Activated naive CD8-positive, alpha-beta T cell treated with anti-CD3 and anti-CD28 coated beads for 36 hours (primary cell): Measurements from ENCODE around the gene VPS13D. TPM values are rescaled to one million over a fixed set of nuclear protein-coding genes. Genes with fewer than 3 reads are reported as not detected.

Experiments used
- DNase-seq: peaks from one replicate; pipeline ENCODE4 v3.0.0; 2021
- H3K27ac Mint-ChIP-seq: one replicate; pipeline ENCODE4 v1.8.0; 2022; ENCODE audit warnings: mild to moderate bottlenecking, moderate library complexity, mixed read lengths
- H3K27me3 Mint-ChIP-seq: one replicate; pipeline ENCODE4 v1.8.0; 2022; ENCODE audit warnings: mild to moderate bottlenecking, mixed read lengths
- H3K36me3 Mint-ChIP-seq: one replicate; pipeline ENCODE4 v1.8.0; 2021; ENCODE audit warnings: mild to moderate bottlenecking, mixed read lengths
- H3K4me1 Mint-ChIP-seq: one replicate; pipeline ENCODE4 v1.8.0; 2021; ENCODE audit warnings: mixed read lengths
- H3K4me3 Mint-ChIP-seq: one replicate; pipeline ENCODE4 v1.8.0; 2022; ENCODE audit warnings: mild to moderate bottlenecking, moderate library complexity, mixed read lengths
- H3K9me3 Mint-ChIP-seq: one replicate; pipeline ENCODE4 v1.8.0; 2022; ENCODE audit warnings: mixed read lengths
- total RNA-seq, 2 experiments: library from RNA; stranded (reverse); gene quantifications; one replicate each; pipeline ENCODE4 v1.2.3, GENCODE V29; 2021

Gene VPS13D
- total RNA-seq, 2 experiments from 2014 or later, result 27.7 to 29.1 TPM

- no peaks in the 10 kb centered on the region for H3K27me3 Mint-ChIP-seq
- DNase-seq, result no peak
- H3K4me3 Mint-ChIP-seq, result no peak overlapping the region
- no peak overlapping the region for H3K27ac Mint-ChIP-seq
- peaks cover 7% of the 10 kb centered on the region for H3K4me1 Mint-ChIP-seq
- H3K9me3 Mint-ChIP-seq, result no peaks in the 10 kb centered on the region
- peaks cover 7% of the 10 kb centered on the region for H3K36me3 Mint-ChIP-seq
Observed at GRCh38 chr1:12244078-12244477, 14.2 kb downstream of the VPS13D start.

GRCh38 chr1:12244585-12244984 lies 14.8 kb downstream of the VPS13D start:
- Mint-ChIP-seq H3K4me1 (peaks cover 5% of the 10 kb centered on the region), H3K27me3 (no peaks in the 10 kb centered on the region), H3K36me3 (peaks cover 11% of the 10 kb centered on the region), H3K4me3 (no peak overlapping the region), H3K27ac (no peak overlapping the region), H3K9me3 (no peaks in the 10 kb centered on the region)
- no peak for DNase-seq

GRCh38 chr1:12245116-12245515 lies 15.3 kb downstream of the VPS13D start:
- no peaks in the 10 kb centered on the region for H3K27me3 Mint-ChIP-seq
- H3K9me3 Mint-ChIP-seq, result no peaks in the 10 kb centered on the region
- H3K4me1 Mint-ChIP-seq, result peaks cover 3% of the 10 kb centered on the region
- no peak overlapping the region for H3K27ac Mint-ChIP-seq
- no peak for DNase-seq
- peaks cover 13% of the 10 kb centered on the region for H3K36me3 Mint-ChIP-seq
- no peak overlapping the region for H3K4me3 Mint-ChIP-seq

GRCh38 chr1:12245733-12246132 lies 15.9 kb downstream of the VPS13D start:
- Mint-ChIP-seq H3K9me3 (no peaks in the 10 kb centered on the region), H3K27ac (no peak overlapping the region), H3K4me3 (no peak overlapping the region), H3K36me3 (peaks cover 14% of the 10 kb centered on the region), H3K27me3 (no peaks in the 10 kb centered on the region), H3K4me1 (peaks cover 3% of the 10 kb centered on the region)
- no peak for DNase-seq

- no peak overlapping the region for H3K4me3 Mint-ChIP-seq
- DNase-seq, result no peak
- peaks cover 17% of the 10 kb centered on the region for H3K36me3 Mint-ChIP-seq
- peaks cover 3% of the 10 kb centered on the region for H3K4me1 Mint-ChIP-seq
- H3K27ac Mint-ChIP-seq, result no peak overlapping the region
- H3K9me3 Mint-ChIP-seq, result no peaks in the 10 kb centered on the region
- H3K27me3 Mint-ChIP-seq, result no peaks in the 10 kb centered on the region
Observed at GRCh38 chr1:12246584-12246983, 16.8 kb downstream of the VPS13D start.

GRCh38 chr1:12249181-12249580 lies 19.4 kb downstream of the VPS13D start:
- H3K4me3 Mint-ChIP-seq, result no peak overlapping the region
- no peaks in the 10 kb centered on the region for H3K9me3 Mint-ChIP-seq
- H3K4me1 Mint-ChIP-seq, result peaks cover 3% of the 10 kb centered on the region
- H3K27me3 Mint-ChIP-seq, result no peaks in the 10 kb centered on the region
- peaks cover 16% of the 10 kb centered on the region for H3K36me3 Mint-ChIP-seq
- H3K27ac Mint-ChIP-seq, result no peak overlapping the region
- DNase-seq, result no peak

- Mint-ChIP-seq H3K4me3 (no peak overlapping the region), H3K27ac (no peak overlapping the region), H3K36me3 (peaks cover 14% of the 10 kb centered on the region), H3K27me3 (no peaks in the 10 kb centered on the region), H3K4me1 (peaks cover 3% of the 10 kb centered on the region), H3K9me3 (no peaks in the 10 kb centered on the region)
- DNase-seq, result no peak
Observed at GRCh38 chr1:12249748-12250147, 19.9 kb downstream of the VPS13D start.

- no peak overlapping the region for H3K27ac Mint-ChIP-seq
- H3K4me1 Mint-ChIP-seq, result no peaks in the 10 kb centered on the region
- no peaks in the 10 kb centered on the region for H3K27me3 Mint-ChIP-seq
- no peaks in the 10 kb centered on the region for H3K9me3 Mint-ChIP-seq
- H3K36me3 Mint-ChIP-seq, result peaks cover 14% of the 10 kb centered on the region
- no peak overlapping the region for H3K4me3 Mint-ChIP-seq
- no peak for DNase-seq
Observed at GRCh38 chr1:12251442-12251841, 21.6 kb downstream of the VPS13D start.

- Mint-ChIP-seq H3K4me1 (peaks cover 2% of the 10 kb centered on the region), H3K36me3 (peaks cover 23% of the 10 kb centered on the region), H3K4me3 (no peak overlapping the region), H3K9me3 (no peaks in the 10 kb centered on the region), H3K27ac (no peak overlapping the region), H3K27me3 (no peaks in the 10 kb centered on the region)
- no peak for DNase-seq
Observed at GRCh38 chr1:12255913-12256312, 26.1 kb downstream of the VPS13D start.

- H3K4me1 Mint-ChIP-seq, result peaks cover 2% of the 10 kb centered on the region
- peaks cover 34% of the 10 kb centered on the region for H3K36me3 Mint-ChIP-seq
- no peak overlapping the region for H3K27ac Mint-ChIP-seq
- H3K27me3 Mint-ChIP-seq, result no peaks in the 10 kb centered on the region
- no peak for DNase-seq
- H3K9me3 Mint-ChIP-seq, result no peaks in the 10 kb centered on the region
- H3K4me3 Mint-ChIP-seq, result no peak overlapping the region
Observed at GRCh38 chr1:12258272-12258671, 28.4 kb downstream of the VPS13D start.

- Mint-ChIP-seq H3K27ac (no peak overlapping the region), H3K27me3 (no peaks in the 10 kb centered on the region), H3K4me3 (no peak overlapping the region), H3K4me1 (no peaks in the 10 kb centered on the region), H3K9me3 (no peaks in the 10 kb centered on the region), H3K36me3 (peaks cover 23% of the 10 kb centered on the region)
- no peak for DNase-seq
Observed at GRCh38 chr1:12269351-12269750, 39.5 kb downstream of the VPS13D start.

GRCh38 chr1:12271033-12271432 lies 41.2 kb downstream of the VPS13D start:
- peaks cover 18% of the 10 kb centered on the region for H3K36me3 Mint-ChIP-seq
- no peaks in the 10 kb centered on the region for H3K4me1 Mint-ChIP-seq
- H3K27me3 Mint-ChIP-seq, result no peaks in the 10 kb centered on the region
- no peak overlapping the region for H3K27ac Mint-ChIP-seq
- DNase-seq, result no peak
- H3K9me3 Mint-ChIP-seq, result no peaks in the 10 kb centered on the region
- no peak overlapping the region for H3K4me3 Mint-ChIP-seq

- DNase-seq, result no peak
- H3K36me3 Mint-ChIP-seq, result peaks cover 24% of the 10 kb centered on the region
- no peak overlapping the region for H3K4me3 Mint-ChIP-seq
- H3K27ac Mint-ChIP-seq, result no peak overlapping the region
- no peaks in the 10 kb centered on the region for H3K27me3 Mint-ChIP-seq
- H3K4me1 Mint-ChIP-seq, result peaks cover under 1% of the 10 kb centered on the region
- no peaks in the 10 kb centered on the region for H3K9me3 Mint-ChIP-seq
Observed at GRCh38 chr1:12272770-12273169, 42.9 kb downstream of the VPS13D start.

GRCh38 chr1:12275370-12275769 lies 45.5 kb downstream of the VPS13D start:
- H3K4me3 Mint-ChIP-seq, result no peak overlapping the region
- no peaks in the 10 kb centered on the region for H3K27me3 Mint-ChIP-seq
- peaks cover 25% of the 10 kb centered on the region for H3K36me3 Mint-ChIP-seq
- no peaks in the 10 kb centered on the region for H3K9me3 Mint-ChIP-seq
- DNase-seq, result peak; percentile 44
- H3K27ac Mint-ChIP-seq, result no peak overlapping the region
- H3K4me1 Mint-ChIP-seq, result peaks cover 2% of the 10 kb centered on the region

- no peak overlapping the region for H3K4me3 Mint-ChIP-seq
- DNase-seq, result no peak
- H3K4me1 Mint-ChIP-seq, result peaks cover 2% of the 10 kb centered on the region
- no peak overlapping the region for H3K27ac Mint-ChIP-seq
- H3K36me3 Mint-ChIP-seq, result peaks cover 21% of the 10 kb centered on the region
- no peaks in the 10 kb centered on the region for H3K27me3 Mint-ChIP-seq
- H3K9me3 Mint-ChIP-seq, result no peaks in the 10 kb centered on the region
Observed at GRCh38 chr1:12276225-12276624, 46.4 kb downstream of the VPS13D start.

GRCh38 chr1:12279003-12279402 lies 49.2 kb downstream of the VPS13D start:
- no peaks in the 10 kb centered on the region for H3K9me3 Mint-ChIP-seq
- H3K4me1 Mint-ChIP-seq, result peaks cover 2% of the 10 kb centered on the region
- H3K27ac Mint-ChIP-seq, result no peak overlapping the region
- DNase-seq, result no peak
- peaks cover 18% of the 10 kb centered on the region for H3K36me3 Mint-ChIP-seq
- no peaks in the 10 kb centered on the region for H3K27me3 Mint-ChIP-seq
- no peak overlapping the region for H3K4me3 Mint-ChIP-seq
